G401 (cell line): Measurements from ENCODE around the gene COL23A1. TPM values are rescaled to one million over a fixed set of nuclear protein-coding genes. Genes with fewer than 3 reads are reported as not detected.

Experiments used
- DNase-seq: peaks from one replicate; pipeline ENCODE4 v3.0.0-alpha.2; 2015; ENCODE audit warnings: low spot score
- in situ Hi-C: cut with HindIII; loops from 2 replicates; pipeline ENCODE4 v1.10.0; 2016; ENCODE audit warnings: low sequenced_read_pairs, mixed read lengths
- total RNA-seq: library from RNA; depleted of rRNA; stranded (reverse); fragments of >200 nt; shearing (Covaris generic); gene quantifications from 2 replicates; pipeline ENCODE4 v1.2.3, GENCODE V29; 2014; rRNA removed

The COL23A1 gene
- 0.06 TPM in 1 of 2 replicates, not detected in the other for total RNA-seq

- in situ Hi-C loops: no loop called here
- peak; percentile 41 for DNase-seq
Measured at GRCh38 chr5:178590141-178590923, at the start of gene COL23A1. COL23A1 (minus strand) TSS chr5:178590393.

- in situ Hi-C loops: no loop called here
- DNase-seq: no peak
Measured at GRCh38 chr5:178637356-178638074, 47.3 kb upstream of the COL23A1 start.

GRCh38 chr5:178632285-178632684 is 42.1 kb upstream of the COL23A1 start:
- no peak for DNase-seq
- in situ Hi-C loops: no loop called here

- in situ Hi-C loops: no loop called here
- no peak for DNase-seq
Measured at GRCh38 chr5:178630951-178631350, 40.8 kb upstream of the COL23A1 start.

GRCh38 chr5:178630475-178630930 is 40.3 kb upstream of the COL23A1 start:
- in situ Hi-C loops: no loop called here
- no peak for DNase-seq

- no peak for DNase-seq
- in situ Hi-C loops: no loop called here
Measured at GRCh38 chr5:178627259-178627598, 37.0 kb upstream of the COL23A1 start.

- DNase-seq: peak; percentile 94
- in situ Hi-C loops: no loop called here
Measured at GRCh38 chr5:178626484-178627258, 36.5 kb upstream of the COL23A1 start, which contains the start of gene CLK4. CLK4 (minus strand) TSS chr5:178627050; CDS start chr5:178623416, 3,634 bp downstream.

- DNase-seq: peak; percentile 12
- in situ Hi-C loops: no loop called here
Measured at GRCh38 chr5:178625679-178626483, 35.7 kb upstream of the COL23A1 start.

GRCh38 chr5:178624631-178625546 is 34.7 kb upstream of the COL23A1 start:
- peak; percentile 14 for DNase-seq
- in situ Hi-C loops: no loop called here

GRCh38 chr5:178622679-178623247 is 32.6 kb upstream of the COL23A1 start:
- DNase-seq: no peak
- in situ Hi-C loops: no loop called here

GRCh38 chr5:178619390-178619789 is 29.2 kb upstream of the COL23A1 start:
- in situ Hi-C loops: no loop called here
- no peak for DNase-seq

GRCh38 chr5:178612299-178612698 is 22.1 kb upstream of the COL23A1 start:
- no peak for DNase-seq

GRCh38 chr5:178606269-178606668 is 16.1 kb upstream of the COL23A1 start:
- no peak for DNase-seq
- in situ Hi-C loops: no loop called here

More at GRCh38 chr5:178612299-178612698, 22.1 kb upstream of the COL23A1 start:
- in situ Hi-C loops: no loop called here

- in situ Hi-C loops: no loop called here
- DNase-seq: no peak
Measured at GRCh38 chr5:178605788-178606187, 15.6 kb upstream of the COL23A1 start.

- in situ Hi-C loops: no loop called here
- no peak for DNase-seq
Measured at GRCh38 chr5:178602752-178603151, 12.6 kb upstream of the COL23A1 start.

- in situ Hi-C loops: no loop called here
- DNase-seq: no peak
Measured at GRCh38 chr5:178595750-178596149, 5.6 kb upstream of the COL23A1 start.

- in situ Hi-C loops: no loop called here
Measured at GRCh38 chr5:178595150-178595549, 5.0 kb upstream of the COL23A1 start.

More at GRCh38 chr5:178595150-178595549, 5.0 kb upstream of the COL23A1 start:
- DNase-seq: no peak
